SK-N-SH treated with all-trans-retinoic acid at 6 μM for 48 hours (cell line): ENCODE measurements around the gene RAP1A.

Experiments used
- CSDC2 ChIP-seq: fragments of 250-450 bp; sonication (Bioruptor Pico); IDR thresholded peaks from 2 replicates; pipeline ENCODE4 v1.5.0; 2020; ENCODE audit warnings: mild to moderate bottlenecking, moderate library complexity
- RARB ChIP-seq: fragments of 250-450 bp; sonication (Bioruptor Pico); IDR thresholded peaks from 2 replicates; pipeline ENCODE4 v1.8.0; 2021; ENCODE audit warnings: mild to moderate bottlenecking, moderate library complexity
- TOX ChIP-seq: fragments of 250-450 bp; sonication (Bioruptor Pico); IDR thresholded peaks from 2 replicates; pipeline ENCODE4 v1.8.0; 2021; ENCODE audit warnings: mild to moderate bottlenecking, moderate library complexity, borderline replicate concordance
- ZNF565 ChIP-seq: fragments of 450-650 bp; formaldehyde crosslinking; conservative IDR thresholded peaks from 2 replicates; pipeline ENCODE4 v1.5.0; 2020; ENCODE audit warnings: low read depth, mild to moderate bottlenecking, moderate library complexity

- TF ChIP-seq TOX, result no peak
- no peak for TF ChIP-seq RARB (CRISPR knock-in tag)
- no peak for TF ChIP-seq ZNF565 (CRISPR knock-in tag)
- TF ChIP-seq CSDC2 (CRISPR knock-in tag), result no peak
These were observed 131.3 kb downstream of the RAP1A start for GRCh38 chr1:111750856-111751255.
